IMR-90 (cell line): ENCODE data around the gene AGMO. TPM values are rescaled to one million over a fixed set of nuclear protein-coding genes. Genes with fewer than 3 reads are reported as not detected.

Experiments used
- ATAC-seq: fragments of 200-7000 bp; cut with Tn5 transposase; 2 replicates; pipeline ENCODE4 v1.9.1; 2020; ENCODE audit warnings: low read depth, mild to moderate bottlenecking, moderate library complexity
- BruUV-seq: library from RNA; stranded (reverse); fragments of 400-500 nt; replicated peaks from 2 replicates; lab custom pipeline; 2021; lab: Mats Ljungman, UMichigan
- CTCF ChIA-PET: fragments of 300-600 bp; formaldehyde crosslinking; extraction: SDS; loops from one replicate; lab custom pipeline; 2021; ENCODE audit warnings: antibody characterized with exemption; lab: Yijun Ruan, JAX
- POLR2A ChIA-PET: fragments of 300-600 bp; sonication (Branson Sonifier 250); formaldehyde crosslinking; loops from one replicate; lab custom pipeline; 2022; ENCODE audit warnings: antibody characterized with exemption; ENCODE audit not compliant: unreplicated experiment; lab: Charles Lee
- DNase-seq: peaks from one replicate; pipeline ENCODE4 v3.0.0; 2013
- H2AFZ ChIP-seq: replicated peaks from 2 replicates; pipeline ENCODE3; 2013; ENCODE audit warnings: low read length, mild to moderate bottlenecking; ENCODE audit not compliant: poor library complexity
- H2AK5ac ChIP-seq: 2 replicates; pipeline ENCODE4 v1.6.1; 2013; ENCODE audit warnings: low read depth, low read length, inconsistent platforms
- H2AK9ac ChIP-seq: replicated peaks from 2 replicates; pipeline ENCODE3; 2013; ENCODE audit warnings: mild to moderate bottlenecking, low read depth, low read length, moderate library complexity; ENCODE audit not compliant: poor library complexity
- H2BK120ac ChIP-seq: 2 replicates; pipeline ENCODE4 v1.6.1; 2013; ENCODE audit warnings: low read depth, low read length, inconsistent platforms
- H2BK15ac ChIP-seq: 3 replicates; pipeline ENCODE4 v1.6.1; 2013; ENCODE audit warnings: low read depth, low read length, inconsistent platforms
- H2BK20ac ChIP-seq: 2 replicates; pipeline ENCODE4 v1.6.1; 2013; ENCODE audit warnings: low read depth, mild to moderate bottlenecking, inconsistent platforms, low read length, moderate library complexity
- H2BK5ac ChIP-seq: 2 replicates; pipeline ENCODE4 v1.6.1; 2013; ENCODE audit warnings: mild to moderate bottlenecking, low read depth, low read length, inconsistent platforms; ENCODE audit not compliant: poor library complexity, severe bottlenecking
- H3K14ac ChIP-seq: replicated peaks from 2 replicates; pipeline ENCODE4 v1.6.1; 2013; ENCODE audit warnings: low read depth, low read length, inconsistent platforms
- H3K18ac ChIP-seq: 2 replicates; pipeline ENCODE4 v1.6.1; 2013; ENCODE audit warnings: low read depth, low read length, control low read depth
- H3K23ac ChIP-seq: 2 replicates; pipeline ENCODE4 v1.6.1; 2013; ENCODE audit warnings: low read depth, low read length, inconsistent platforms
- H3K27ac ChIP-seq: 2 replicates; pipeline ENCODE4 v1.5.1; 2013; ENCODE audit warnings: mild to moderate bottlenecking, control low read depth, low read length; ENCODE audit not compliant: insufficient read depth
- H3K27me3 ChIP-seq: 2 replicates; pipeline ENCODE4 v1.6.1; 2013; ENCODE audit warnings: low read length; ENCODE audit not compliant: control insufficient read depth, insufficient read depth
- H3K36me3 ChIP-seq: 2 replicates; pipeline ENCODE4 v1.6.1; 2013; ENCODE audit warnings: low read length, mixed read lengths; ENCODE audit not compliant: control insufficient read depth, insufficient read depth
- H3K4ac ChIP-seq: 2 replicates; pipeline ENCODE4 v1.6.1; 2013; ENCODE audit warnings: low read depth, low read length, inconsistent platforms
- H3K4me1 ChIP-seq: 2 replicates; pipeline ENCODE4 v1.6.1; 2013; ENCODE audit warnings: low read length, mixed read lengths; ENCODE audit not compliant: control insufficient read depth, insufficient read depth
- H3K4me2 ChIP-seq: 2 replicates; pipeline ENCODE4 v1.6.1; 2013; ENCODE audit warnings: low read depth, mild to moderate bottlenecking, control low read depth, low read length, moderate library complexity
- H3K4me3 ChIP-seq: 2 replicates; pipeline ENCODE4 v1.5.1; 2013; ENCODE audit warnings: low read depth, mild to moderate bottlenecking, control low read depth, low read length, moderate library complexity; ENCODE audit not compliant: insufficient read depth
- H3K56ac ChIP-seq: 2 replicates; pipeline ENCODE4 v1.6.1; 2013; ENCODE audit warnings: low read length, inconsistent platforms; ENCODE audit not compliant: insufficient read depth; ENCODE audit errors: extremely low read depth
- H3K79me1 ChIP-seq, 2 experiments: 2 replicates each; pipeline ENCODE4 v1.6.1; 2013; ENCODE audit warnings: low read length in 2 of 2, inconsistent platforms in 1 of 2, low read depth in 1 of 2
- H3K9ac ChIP-seq: 2 replicates; pipeline ENCODE4 v1.6.1; 2013; ENCODE audit warnings: low read depth, low read length, control low read depth
- H3K9me1 ChIP-seq: 2 replicates; pipeline ENCODE4 v1.6.1; 2013; ENCODE audit warnings: low read length, inconsistent platforms; ENCODE audit not compliant: insufficient read depth
- H3K9me3 ChIP-seq: 2 replicates; pipeline ENCODE4 v1.6.1; 2013; ENCODE audit warnings: low read length; ENCODE audit not compliant: control insufficient read depth, insufficient read depth
- H4K20me1 ChIP-seq: 2 replicates; pipeline ENCODE4 v1.6.1; 2013; ENCODE audit warnings: low read length, inconsistent platforms; ENCODE audit not compliant: insufficient read depth
- H4K5ac ChIP-seq: 2 replicates; pipeline ENCODE4 v1.6.1; 2013; ENCODE audit warnings: mild to moderate bottlenecking, low read depth, low read length, control low read depth
- H4K8ac ChIP-seq, 2 experiments: 2 replicates each; pipeline ENCODE4 v1.6.1; 2013; ENCODE audit warnings: low read depth in 2 of 2, low read length in 2 of 2, control low read depth in 1 of 2, inconsistent platforms in 1 of 2
- H4K91ac ChIP-seq: 2 replicates; pipeline ENCODE4 v1.6.1; 2013; ENCODE audit warnings: low read depth, low read length, inconsistent platforms; ENCODE audit not compliant: insufficient read depth
- CEBPB ChIP-seq: IDR thresholded peaks from 2 replicates; pipeline ENCODE4 v1.6.1; 2012; ENCODE audit warnings: low read depth, low read length, improper control_type of control experiment
- CHD1 ChIP-seq: IDR thresholded peaks from 2 replicates; pipeline ENCODE4 v1.6.1; 2012; ENCODE audit warnings: low read depth, low read length, improper control_type of control experiment
- FOS ChIP-seq: fragments of 150-350 bp; IDR thresholded peaks from 2 replicates; pipeline ENCODE4 v1.6.1; 2016; ENCODE audit warnings: low read depth, low read length
- MAFK ChIP-seq: IDR thresholded peaks from 2 replicates; pipeline ENCODE4 v1.6.1; 2012; ENCODE audit warnings: low read depth, low read length, improper control_type of control experiment
- MXI1 ChIP-seq: IDR thresholded peaks from 2 replicates; pipeline ENCODE4 v1.6.1; 2012; ENCODE audit warnings: low read depth, mild to moderate bottlenecking, low read length, moderate library complexity, borderline replicate concordance
- POLR2A ChIP-seq: IDR thresholded peaks from 2 replicates; pipeline ENCODE4 v1.6.1; 2012; ENCODE audit warnings: mild to moderate bottlenecking, low read depth, low read length
- RCOR1 ChIP-seq: IDR thresholded peaks from 2 replicates; pipeline ENCODE4 v1.6.1; 2012; ENCODE audit warnings: mild to moderate bottlenecking, low read length, improper control_type of control experiment; ENCODE audit not compliant: insufficient replicate concordance
- RFX5 ChIP-seq: IDR thresholded peaks from 2 replicates; pipeline ENCODE4 v1.8.0; 2012; ENCODE audit warnings: low read depth, mild to moderate bottlenecking, low read length, moderate library complexity
- SMC3 ChIP-seq: fragments of 150-350 bp; IDR thresholded peaks from 2 replicates; pipeline ENCODE4 v1.6.1; 2016; ENCODE audit warnings: low read depth, mild to moderate bottlenecking, antibody characterized with exemption, low read length, moderate library complexity
- WGBS, 2 experiments: methylation state at CpG; one replicate each; pipeline versions ENCODE4 v1.1.5 to v1.1.7; 2013; ENCODE audit warnings: missing lambda C conversion rate in 2 of 2; ENCODE audit not compliant: insufficient read length in 1 of 2; ENCODE audit errors: extremely low coverage in 2 of 2; 5-methylcytosine and 5-hydroxymethylcytosine counted together
- dilution Hi-C: fragments of 300-500 bp; cut with HindIII; formaldehyde crosslinking; loops from one replicate; pipeline ENCODE4 v1.14.3; 2018; ENCODE audit warnings: low sequenced_read_pairs; ENCODE audit not compliant: unreplicated experiment
- in situ Hi-C: fragments of 300-500 bp; cut with MboI; formaldehyde crosslinking; loops from 3 replicates; pipeline ENCODE4 v1.14.3; 2019; ENCODE audit warnings: low sequenced_read_pairs, inconsistent platforms, mixed read lengths
- intact Hi-C: fragments of 100-400 bp; cut with micrococcal nuclease; formaldehyde crosslinking; loops from 2 replicates; pipeline ENCODE4 v1.10.0; 2022
- polyA plus RNA-seq, 3 experiments: library from polyadenylated mRNA; depleted of rRNA; stranded (reverse); fragments of >200 nt; gene quantifications; 2 replicates each; pipeline ENCODE4 v1.2.3, GENCODE V29; 2012; ENCODE audit warnings: low replicate concordance in 1 of 3
- total RNA-seq: library from RNA; depleted of rRNA; stranded (reverse); fragments of >200 nt; gene quantifications from 2 replicates; pipeline ENCODE4 v1.2.3, GENCODE V29; 2012
- TF ChIP-seq, protein P1 (sequence below): conservative IDR thresholded peaks from 2 replicates; pipeline ENCODE4 v1.5.1; 2012; ENCODE audit warnings: mild to moderate bottlenecking, low read depth, low read length, improper control_type of control experiment
- TF ChIP-seq, protein P2 (sequence below): fragments of 150-350 bp; IDR thresholded peaks from 2 replicates; pipeline ENCODE4 v1.6.1; 2017; ENCODE audit warnings: mild to moderate bottlenecking, antibody characterized with exemption, low read length, low read depth
- TF ChIP-seq, protein P3 (sequence below): fragments of 150-350 bp; IDR thresholded peaks from 2 replicates; pipeline ENCODE4 v1.6.1; 2016; ENCODE audit warnings: low read depth, mild to moderate bottlenecking, low read length, moderate library complexity, borderline replicate concordance

The AGMO gene
- total and polyA plus RNA-seq, 2 of the 4 experiments (the other 2 are of a cell fraction), result not detected

DNA sequence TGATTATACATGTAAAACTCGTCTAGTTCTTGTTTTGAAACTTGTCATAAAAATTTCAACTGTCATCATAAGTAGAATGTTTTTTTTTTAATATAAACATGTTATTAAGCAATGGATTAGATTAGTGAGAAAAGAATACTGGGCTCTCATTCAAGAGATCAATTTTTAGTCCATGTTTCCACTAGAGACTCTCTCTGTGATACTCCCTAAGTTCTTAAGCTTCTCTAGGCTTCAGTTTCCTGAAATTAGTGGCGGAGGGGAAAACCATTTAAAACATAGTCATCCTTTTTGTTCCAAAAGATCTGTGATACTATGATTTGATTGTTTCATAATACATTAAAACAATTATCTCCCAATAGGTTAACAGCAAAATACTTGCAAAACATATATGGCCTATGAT, 142.2 kb downstream of the AGMO start:
- Histone ChIP-seq H3K9me3 (no peaks in the 10 kb centered on the region), H2AK5ac (no peak overlapping the region), H2AFZ (no peak overlapping the region), H3K9me1 (no peaks in the 10 kb centered on the region), H3K27me3 (no peaks in the 10 kb centered on the region), H4K20me1 (no peaks in the 10 kb centered on the region), H4K8ac (no peak overlapping the region), H2AK9ac (no peak overlapping the region), H2BK20ac (no peak overlapping the region), H3K4me3 (no peak overlapping the region), H4K91ac (no peak overlapping the region), H3K4me1 (no peaks in the 10 kb centered on the region), H3K36me3 (no peaks in the 10 kb centered on the region), H2BK15ac (no peak overlapping the region), H3K23ac (no peak overlapping the region), H3K4me2 (no peak overlapping the region), H2BK5ac (no peak overlapping the region), H3K56ac (no peak overlapping the region), H3K27ac (no peak overlapping the region), H3K14ac (no peak overlapping the region), H3K4ac (no peak overlapping the region), H2BK120ac (no peak overlapping the region), H3K79me1 (no peaks in the 10 kb centered on the region), H3K9ac (no peak overlapping the region), H3K18ac (no peak overlapping the region), H4K5ac (no peak overlapping the region)
- ChIA-PET CTCF (no interaction called here), POLR2A (no interaction called here)
- no TSS peak for BruUV-seq
- no peak for DNase-seq
- ATAC-seq, result no peak
- in situ Hi-C loops (no loop called here), intact Hi-C loops (no loop called here), dilution Hi-C loops (no loop called here)
- no CpG with 5 or more reads among the region's 2 CpGs for WGBS, 2 experiments
- no peak for TF ChIP-seq RCOR1
- no peak for TF ChIP-seq POLR2A
- no peak for TF ChIP-seq RFX5
- no peak for TF ChIP-seq SMC3
- TF ChIP-seq MXI1, result no peak
- TF ChIP-seq, protein P1, sequence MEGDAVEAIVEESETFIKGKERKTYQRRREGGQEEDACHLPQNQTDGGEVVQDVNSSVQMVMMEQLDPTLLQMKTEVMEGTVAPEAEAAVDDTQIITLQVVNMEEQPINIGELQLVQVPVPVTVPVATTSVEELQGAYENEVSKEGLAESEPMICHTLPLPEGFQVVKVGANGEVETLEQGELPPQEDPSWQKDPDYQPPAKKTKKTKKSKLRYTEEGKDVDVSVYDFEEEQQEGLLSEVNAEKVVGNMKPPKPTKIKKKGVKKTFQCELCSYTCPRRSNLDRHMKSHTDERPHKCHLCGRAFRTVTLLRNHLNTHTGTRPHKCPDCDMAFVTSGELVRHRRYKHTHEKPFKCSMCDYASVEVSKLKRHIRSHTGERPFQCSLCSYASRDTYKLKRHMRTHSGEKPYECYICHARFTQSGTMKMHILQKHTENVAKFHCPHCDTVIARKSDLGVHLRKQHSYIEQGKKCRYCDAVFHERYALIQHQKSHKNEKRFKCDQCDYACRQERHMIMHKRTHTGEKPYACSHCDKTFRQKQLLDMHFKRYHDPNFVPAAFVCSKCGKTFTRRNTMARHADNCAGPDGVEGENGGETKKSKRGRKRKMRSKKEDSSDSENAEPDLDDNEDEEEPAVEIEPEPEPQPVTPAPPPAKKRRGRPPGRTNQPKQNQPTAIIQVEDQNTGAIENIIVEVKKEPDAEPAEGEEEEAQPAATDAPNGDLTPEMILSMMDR, result no peak
- TF ChIP-seq MAFK, result no peak
- no peak for TF ChIP-seq CHD1
- TF ChIP-seq, protein P2, sequence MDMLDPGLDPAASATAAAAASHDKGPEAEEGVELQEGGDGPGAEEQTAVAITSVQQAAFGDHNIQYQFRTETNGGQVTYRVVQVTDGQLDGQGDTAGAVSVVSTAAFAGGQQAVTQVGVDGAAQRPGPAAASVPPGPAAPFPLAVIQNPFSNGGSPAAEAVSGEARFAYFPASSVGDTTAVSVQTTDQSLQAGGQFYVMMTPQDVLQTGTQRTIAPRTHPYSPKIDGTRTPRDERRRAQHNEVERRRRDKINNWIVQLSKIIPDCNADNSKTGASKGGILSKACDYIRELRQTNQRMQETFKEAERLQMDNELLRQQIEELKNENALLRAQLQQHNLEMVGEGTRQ, result no peak
- TF ChIP-seq CEBPB, result no peak
- TF ChIP-seq, protein P3, sequence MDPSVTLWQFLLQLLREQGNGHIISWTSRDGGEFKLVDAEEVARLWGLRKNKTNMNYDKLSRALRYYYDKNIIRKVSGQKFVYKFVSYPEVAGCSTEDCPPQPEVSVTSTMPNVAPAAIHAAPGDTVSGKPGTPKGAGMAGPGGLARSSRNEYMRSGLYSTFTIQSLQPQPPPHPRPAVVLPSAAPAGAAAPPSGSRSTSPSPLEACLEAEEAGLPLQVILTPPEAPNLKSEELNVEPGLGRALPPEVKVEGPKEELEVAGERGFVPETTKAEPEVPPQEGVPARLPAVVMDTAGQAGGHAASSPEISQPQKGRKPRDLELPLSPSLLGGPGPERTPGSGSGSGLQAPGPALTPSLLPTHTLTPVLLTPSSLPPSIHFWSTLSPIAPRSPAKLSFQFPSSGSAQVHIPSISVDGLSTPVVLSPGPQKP, result no peak
- no peak for TF ChIP-seq FOS
